HG03342 (cell line): ENCODE measurements around the gene OR2G6.
"Not testable (repeated sequence)": the region's sequence is repeated elsewhere in the genome, so short reads cannot be mapped to it uniquely, and the experiment has no call there.

Source experiments
- ATAC-seq: cut with Tn5 transposase; IDR thresholded peaks from one replicate; pipeline ENCODE4 v1.9.1; 2021; ENCODE audit warnings: mild to moderate bottlenecking, moderate library complexity; ENCODE audit not compliant: unreplicated experiment

The OR2G6 gene

DNA sequence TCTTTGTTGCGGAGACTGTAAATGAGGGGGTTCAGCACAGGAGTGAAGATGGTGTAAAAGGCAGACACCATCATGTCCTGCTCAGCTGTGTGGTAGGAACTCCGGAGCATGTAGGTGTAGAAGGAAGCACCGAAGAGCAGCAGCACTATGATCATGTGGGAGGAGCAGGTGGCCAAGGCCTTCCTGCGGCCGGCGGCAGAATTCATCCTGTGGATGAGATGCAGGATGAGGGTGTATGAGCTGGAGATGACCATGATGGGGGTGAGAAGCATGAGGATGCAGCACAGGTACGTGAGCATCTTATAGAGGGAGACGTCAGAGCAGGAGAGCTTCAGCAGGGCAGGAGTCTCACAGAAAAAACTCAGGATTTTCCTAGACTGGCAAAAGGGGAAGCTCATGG, 66.0 kb downstream of the OR2G6 start:
- ATAC-seq, result not testable (repeated sequence)

DNA sequence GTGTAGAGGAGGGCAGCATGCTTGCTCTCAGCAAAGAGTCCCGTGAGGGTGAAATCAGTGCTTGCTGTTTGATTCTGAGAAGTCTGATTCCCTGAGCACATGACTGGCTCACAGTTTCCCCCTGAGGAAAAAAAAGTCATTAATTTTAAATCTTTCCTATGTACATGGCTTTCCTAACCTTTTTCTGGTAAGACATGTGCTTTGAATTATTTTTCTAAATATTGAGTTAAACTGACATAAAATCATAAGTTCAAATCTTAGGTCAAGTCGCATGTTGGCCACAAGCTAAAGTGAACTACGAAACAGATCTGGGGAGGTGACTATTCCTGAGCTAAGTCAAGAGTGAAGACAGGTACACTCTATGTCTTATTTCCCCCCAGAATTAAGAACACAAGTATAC, 66.8 kb downstream of the OR2G6 start, which contains the start of gene OR2T34:
OR2T34 (minus strand) TSS at position 101 of the 400 bp plus-strand sequence; CDS start at position 101, 0 bp downstream.
- ATAC-seq, result not testable (repeated sequence)

DNA sequence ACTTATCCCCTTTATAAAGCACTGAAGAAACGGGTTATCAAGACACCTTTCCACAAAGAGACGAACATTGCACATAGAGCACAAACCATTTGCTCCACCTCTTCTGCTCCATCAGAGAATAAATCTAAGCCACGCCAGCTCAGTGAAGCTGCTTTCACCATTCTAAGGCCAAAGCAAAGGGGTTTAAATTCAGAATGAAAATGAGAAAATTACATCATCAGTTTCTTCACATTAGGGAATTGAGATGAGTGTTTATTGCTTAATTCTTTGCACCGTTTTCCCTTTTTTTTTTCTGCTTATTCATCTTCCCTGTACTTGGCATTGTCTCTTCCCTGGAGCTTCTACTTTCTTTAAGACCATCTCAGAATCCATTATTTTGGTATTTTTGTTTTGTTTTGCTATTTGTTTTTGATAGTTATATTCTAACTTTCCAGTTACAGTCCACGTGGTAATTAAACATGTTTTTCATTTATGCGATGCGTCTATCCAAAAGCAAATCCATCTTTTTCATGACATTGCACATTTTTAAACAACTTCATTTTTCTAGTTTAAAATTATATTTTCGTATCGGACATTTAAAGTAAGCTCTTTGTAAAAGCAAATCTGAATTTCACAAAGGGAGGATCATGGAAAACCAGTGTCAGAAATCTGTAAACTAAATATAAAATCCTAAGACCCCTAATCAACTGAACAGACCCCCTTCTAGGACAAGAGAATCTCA, 68.5 kb downstream of the OR2G6 start:
- ATAC-seq, result no peak
